GM21423 (cell line): ENCODE results near the gene ZBTB46.

Experiments
- ATAC-seq: cut with Tn5 transposase; IDR thresholded peaks from one replicate; pipeline ENCODE4 v1.9.1; 2021; ENCODE audit warnings: mild to moderate bottlenecking, moderate library complexity; ENCODE audit not compliant: unreplicated experiment

Gene ZBTB46

DNA sequence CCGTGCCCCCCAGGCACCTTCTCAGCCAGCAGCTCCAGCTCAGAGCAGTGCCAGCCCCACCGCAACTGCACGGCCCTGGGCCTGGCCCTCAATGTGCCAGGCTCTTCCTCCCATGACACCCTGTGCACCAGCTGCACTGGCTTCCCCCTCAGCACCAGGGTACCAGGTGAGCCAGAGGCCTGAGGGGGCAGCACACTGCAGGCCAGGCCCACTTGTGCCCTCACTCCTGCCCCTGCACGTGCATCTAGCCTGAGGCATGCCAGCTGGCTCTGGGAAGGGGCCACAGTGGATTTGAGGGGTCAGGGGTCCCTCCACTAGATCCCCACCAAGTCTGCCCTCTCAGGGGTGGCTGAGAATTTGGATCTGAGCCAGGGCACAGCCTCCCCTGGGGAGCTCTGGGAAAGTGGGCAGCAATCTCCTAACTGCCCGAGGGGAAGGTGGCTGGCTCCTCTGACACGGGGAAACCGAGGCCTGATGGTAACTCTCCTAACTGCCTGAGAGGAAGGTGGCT, 133.7 kb downstream of the ZBTB46 start:
- ATAC-seq = no peak

DNA sequence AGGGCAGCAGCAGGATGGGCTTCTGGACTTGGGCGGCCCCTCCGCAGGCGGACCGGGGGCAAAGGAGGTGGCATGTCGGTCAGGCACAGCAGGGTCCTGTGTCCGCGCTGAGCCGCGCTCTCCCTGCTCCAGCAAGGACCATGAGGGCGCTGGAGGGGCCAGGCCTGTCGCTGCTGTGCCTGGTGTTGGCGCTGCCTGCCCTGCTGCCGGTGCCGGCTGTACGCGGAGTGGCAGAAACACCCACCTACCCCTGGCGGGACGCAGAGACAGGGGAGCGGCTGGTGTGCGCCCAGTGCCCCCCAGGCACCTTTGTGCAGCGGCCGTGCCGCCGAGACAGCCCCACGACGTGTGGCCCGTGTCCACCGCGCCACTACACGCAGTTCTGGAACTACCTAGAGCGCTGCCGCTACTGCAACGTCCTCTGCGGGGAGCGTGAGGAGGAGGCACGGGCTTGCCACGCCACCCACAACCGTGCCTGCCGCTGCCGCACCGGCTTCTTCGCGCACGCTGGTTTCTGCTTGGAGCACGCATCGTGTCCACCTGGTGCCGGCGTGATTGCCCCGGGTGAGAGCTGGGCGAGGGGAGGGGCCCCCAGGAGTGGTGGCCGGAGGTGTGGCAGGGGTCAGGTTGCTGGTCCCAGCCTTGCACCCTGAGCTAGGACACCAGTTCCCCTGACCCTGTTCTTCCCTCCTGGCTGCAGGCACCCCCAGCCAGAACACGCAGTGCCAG, 134.3 kb downstream of the ZBTB46 start, which contains the start of gene TNFRSF6B:
Gene TNFRSF6B (plus strand): TSS at position 25 of the 729 bp plus-strand sequence. CDS start 116 bp downstream, at position 141.
- no peak for ATAC-seq

DNA sequence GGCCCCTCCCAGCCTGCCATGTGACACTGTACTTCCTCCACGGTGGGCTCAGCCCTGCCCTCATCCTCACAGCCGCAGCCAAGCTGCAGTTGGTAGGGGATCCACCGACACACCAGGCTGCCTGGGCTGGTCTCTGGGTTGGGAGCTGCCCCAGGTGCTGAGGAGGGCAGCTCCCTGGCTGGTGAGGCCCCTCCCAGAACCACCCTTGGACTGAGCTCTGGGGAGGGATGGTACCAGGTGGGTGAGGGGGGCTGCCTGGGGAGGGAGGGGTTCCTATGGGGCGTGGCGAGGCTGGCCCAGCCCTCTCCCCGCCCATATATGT, 134.8 kb downstream of the ZBTB46 start:
- no peak for ATAC-seq

DNA sequence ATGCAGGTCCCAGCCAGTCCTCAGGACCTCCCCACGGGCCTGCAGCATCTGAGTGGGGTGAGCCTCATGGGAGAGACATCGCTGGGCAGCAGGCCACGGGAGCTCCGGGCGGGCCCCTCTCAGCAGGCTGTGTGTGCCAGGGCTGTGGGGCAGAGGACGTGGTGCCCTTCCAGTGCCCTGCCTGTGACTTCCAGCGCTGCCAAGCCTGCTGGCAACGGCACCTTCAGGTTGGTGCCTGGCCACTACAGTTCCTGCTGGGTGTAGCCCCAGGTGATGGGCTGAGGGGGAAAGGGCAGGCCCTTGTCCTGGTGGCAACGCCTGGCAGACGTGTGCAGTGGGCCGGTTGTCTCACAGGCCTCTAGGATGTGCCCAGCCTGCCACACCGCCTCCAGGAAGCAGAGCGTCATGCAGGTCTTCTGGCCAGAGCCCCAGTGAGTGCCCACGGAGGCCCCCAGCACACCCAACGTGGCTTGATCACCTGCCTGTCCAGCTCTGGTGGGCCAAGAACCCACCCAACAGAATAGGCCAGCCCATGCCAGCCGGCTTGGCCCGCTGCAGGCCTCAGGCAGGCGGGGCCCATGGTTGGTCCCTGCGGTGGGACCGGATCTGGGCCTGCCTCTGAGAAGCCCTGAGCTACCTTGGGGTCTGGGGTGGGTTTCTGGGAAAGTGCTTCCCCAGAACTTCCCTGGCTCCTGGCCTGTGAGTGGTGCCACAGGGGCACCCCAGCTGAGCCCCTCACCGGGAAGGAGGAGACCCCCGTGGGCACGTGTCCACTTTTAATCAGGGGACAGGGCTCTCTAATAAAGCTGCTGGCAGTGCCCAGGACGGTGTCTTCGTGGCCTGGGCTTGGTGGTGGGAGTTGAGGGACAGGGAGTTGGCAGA, 135.4 kb downstream of the ZBTB46 start:
- ATAC-seq = no peak

DNA sequence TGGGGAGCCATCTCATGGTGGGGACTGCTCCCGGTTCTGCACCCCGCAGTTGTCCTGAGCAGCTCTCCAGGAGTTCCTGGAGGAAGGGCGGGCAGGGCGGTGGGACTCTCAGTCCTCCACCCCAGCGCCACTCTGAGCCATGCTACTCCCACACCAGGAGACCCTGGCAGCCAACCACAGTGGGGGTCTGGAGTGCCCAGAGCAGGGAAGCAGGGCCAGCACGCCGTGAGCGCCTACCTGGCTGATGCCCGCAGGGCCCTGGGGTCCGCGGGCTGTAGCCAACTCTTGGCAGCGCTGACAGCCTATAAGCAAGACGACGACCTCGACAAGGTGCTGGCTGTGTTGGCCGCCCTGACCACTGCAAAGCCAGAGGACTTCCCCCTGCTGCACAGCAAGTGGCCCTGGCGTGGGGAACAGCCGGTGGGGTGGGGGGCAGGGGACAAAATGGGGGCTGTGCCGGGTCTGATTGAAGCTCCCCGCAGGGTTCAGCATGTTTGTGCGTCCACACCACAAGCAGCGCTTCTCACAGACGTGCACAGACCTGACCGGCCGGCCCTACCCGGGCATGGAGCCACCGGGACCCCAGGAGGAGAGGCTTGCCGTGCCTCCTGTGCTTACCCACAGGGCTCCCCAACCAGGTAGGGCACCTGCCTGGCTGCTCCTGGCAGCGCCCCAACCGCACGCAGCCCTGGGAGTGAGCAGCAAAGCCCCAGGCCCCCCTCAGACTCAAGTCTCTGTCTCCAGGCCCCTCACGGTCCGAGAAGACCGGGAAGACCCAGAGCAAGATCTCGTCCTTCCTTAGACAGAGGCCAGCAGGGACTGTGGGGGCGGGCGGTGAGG, 136.3 kb downstream of the ZBTB46 start:
- no peak for ATAC-seq

DNA sequence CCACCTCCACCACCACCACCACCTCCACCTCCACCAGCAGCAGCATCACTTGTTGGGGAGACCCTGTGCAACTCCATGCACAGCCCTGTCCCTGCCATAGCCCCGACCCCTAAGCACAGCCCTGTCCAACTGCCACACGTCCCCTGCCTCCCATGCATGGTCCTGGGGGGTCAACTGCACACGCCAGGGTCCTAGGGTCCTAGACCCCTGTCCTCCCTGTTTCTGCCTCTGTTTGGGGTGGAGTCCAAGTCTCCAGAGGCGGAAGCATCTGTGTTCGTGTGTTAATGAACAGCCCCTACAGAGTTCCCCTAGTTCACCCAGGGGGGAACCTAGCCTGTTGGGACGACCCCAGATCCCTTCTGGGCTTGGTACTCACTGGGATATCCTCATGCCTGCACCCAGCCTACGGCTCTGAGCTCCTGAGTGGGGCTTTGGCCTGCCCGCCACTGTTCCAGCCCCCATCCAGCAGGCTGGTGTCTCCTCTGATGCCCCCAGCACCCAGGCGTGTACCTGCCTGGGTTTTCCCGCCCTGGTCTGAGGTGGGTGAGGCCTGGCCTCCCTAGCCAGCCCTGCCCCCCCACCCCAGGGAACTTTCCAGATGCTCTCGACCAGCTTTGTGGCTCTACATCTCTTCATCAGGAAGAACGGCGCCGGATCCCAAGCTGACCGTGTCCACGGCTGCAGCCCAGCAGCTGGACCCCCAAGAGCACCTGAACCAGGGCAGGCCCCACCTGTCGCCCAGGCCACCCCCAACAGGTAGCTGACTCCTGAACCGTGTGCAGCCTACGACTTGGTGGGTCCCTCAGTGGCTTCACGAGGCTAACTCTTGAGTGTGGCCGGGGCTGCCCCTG, 137.1 kb downstream of the ZBTB46 start:
- no peak for ATAC-seq
